ENCODE data around the gene SLC35F6. TPM values are rescaled to one million over a fixed set of nuclear protein-coding genes. Genes with fewer than 3 reads are reported as not detected.

The SLC35F6 gene
- total RNA-seq, 2 experiments from 2014 or later, result 10.4 to 15.0 TPM

DNA sequence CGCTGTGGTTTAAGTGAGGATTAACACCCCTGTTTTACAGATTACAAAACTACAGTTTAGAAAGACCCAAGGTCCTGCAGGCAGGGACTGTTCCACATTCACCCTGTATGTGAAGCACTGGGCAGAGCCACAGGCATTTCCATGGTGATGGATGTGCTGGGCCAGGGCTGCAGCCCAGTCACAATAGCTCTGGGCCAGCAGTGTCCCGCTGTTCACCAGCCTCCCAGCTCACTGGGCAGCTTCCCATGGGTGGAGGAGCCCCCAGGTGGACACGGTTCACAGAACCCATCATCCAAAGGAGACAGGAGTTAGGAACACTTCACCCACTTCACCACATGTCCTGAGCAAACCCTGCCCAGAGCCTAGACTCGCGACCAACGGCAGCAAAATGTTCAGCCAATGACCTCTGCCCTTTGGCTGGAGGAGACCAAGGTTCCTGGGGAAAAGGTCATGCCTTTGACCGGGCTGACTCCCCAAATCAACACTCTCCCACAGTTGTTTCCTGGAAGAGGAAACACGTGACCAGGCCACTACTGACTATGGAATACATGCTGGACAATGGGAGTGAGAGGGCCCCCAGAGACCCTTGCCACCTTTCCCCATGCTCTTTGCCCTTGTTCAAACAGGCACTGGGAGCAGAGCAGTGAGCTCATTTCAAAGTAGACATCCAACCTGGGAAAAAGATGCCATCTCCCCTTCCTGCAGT is 28.0 kb upstream of the SLC35F6 start:
- H3K27ac ChIP-seq (ENCODE audit: low read depth, low read length, poor library complexity, severe bottlenecking), result no peak overlapping the region
- no peaks in the 10 kb centered on the region for H3K9me2 ChIP-seq (ENCODE audit: insufficient read depth, low read length)
- no peaks in the 10 kb centered on the region for H4K20me1 ChIP-seq (ENCODE audit: insufficient read depth, low read length)
- H3K79me2 ChIP-seq (ENCODE audit: insufficient read depth, low read depth, low read length), result no peaks in the 10 kb centered on the region
- BruUV-seq (replicated peaks), result no TSS peak
- H3K4me2 ChIP-seq (ENCODE audit: low read length), result no peak overlapping the region
- POLR2A ChIA-PET, result interaction anchor here (0.7 kb wide), 1 partner anchor 278 kb away, joined by 4 read pairs; no protein-coding TSS in a partner anchor
- no peaks in the 10 kb centered on the region for H3K36me3 ChIP-seq (ENCODE audit: insufficient read depth, low read length)
- TF ChIP-seq CTCF (conservative IDR thresholded peaks at IDR 0.05; ENCODE audit: low read length), result no peak
- intact Hi-C loops (cut with micrococcal nuclease; ENCODE audit: unreplicated experiment), result no loop called here
- H3K4me3 ChIP-seq (ENCODE audit: low read depth, low read length, poor library complexity, severe bottlenecking), result no peak overlapping the region
- CTCF ChIA-PET (ENCODE audit: unreplicated experiment), result no interaction called here
- H3K9me3 ChIP-seq (ENCODE audit: low read length), result no peaks in the 10 kb centered on the region
- no peak for DNase-seq (ENCODE audit: low spot score)
- no peak overlapping the region for H2AFZ ChIP-seq (ENCODE audit: low read length)
- no peaks in the 10 kb centered on the region for H3K4me1 ChIP-seq (ENCODE audit: insufficient read depth, low read length, poor library complexity, severe bottlenecking)

DNA sequence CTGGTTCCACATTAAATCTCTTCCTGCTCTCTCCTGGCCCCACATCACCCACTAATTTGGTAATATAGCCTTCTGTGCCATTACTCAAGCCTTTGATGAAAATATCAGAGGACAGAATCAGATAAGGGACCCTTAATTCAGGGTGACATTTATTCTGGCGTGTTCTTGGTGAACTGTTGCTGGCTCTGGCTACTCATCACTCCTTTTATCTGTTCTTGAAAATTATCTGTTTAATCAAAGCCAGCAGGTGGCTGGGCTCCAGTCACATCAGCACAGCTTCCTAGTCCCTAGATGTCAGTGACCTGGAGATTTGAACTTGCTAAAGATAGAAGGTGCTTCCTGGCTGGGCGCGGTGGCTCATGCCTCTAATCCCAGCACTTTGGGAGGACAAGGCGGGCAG is 26.9 kb upstream of the SLC35F6 start:
- Histone ChIP-seq H2AFZ (ENCODE audit: low read length) (no peak overlapping the region), H3K27ac (ENCODE audit: low read depth, low read length, poor library complexity, severe bottlenecking) (no peak overlapping the region), H3K79me2 (ENCODE audit: insufficient read depth, low read depth, low read length) (no peaks in the 10 kb centered on the region), H3K4me1 (ENCODE audit: insufficient read depth, low read length, poor library complexity, severe bottlenecking) (no peaks in the 10 kb centered on the region), H3K9me3 (ENCODE audit: low read length) (no peaks in the 10 kb centered on the region), H3K36me3 (ENCODE audit: insufficient read depth, low read length) (no peaks in the 10 kb centered on the region), H3K4me3 (ENCODE audit: low read depth, low read length, poor library complexity, severe bottlenecking) (no peak overlapping the region), H3K4me2 (ENCODE audit: low read length) (no peak overlapping the region), H4K20me1 (ENCODE audit: insufficient read depth, low read length) (no peaks in the 10 kb centered on the region), H3K9me2 (ENCODE audit: insufficient read depth, low read length) (no peaks in the 10 kb centered on the region)
- no peak for TF ChIP-seq EZH2phosphoT487 (IDR thresholded peaks at IDR 0.05; ENCODE audit: borderline replicate concordance, low read depth, low read length)
- TF ChIP-seq CTCF (conservative IDR thresholded peaks at IDR 0.05; ENCODE audit: low read length), result no peak
- no TSS peak for BruUV-seq (replicated peaks)
- no peak for DNase-seq (ENCODE audit: low spot score)
- CTCF ChIA-PET (ENCODE audit: unreplicated experiment), result no interaction called here
- intact Hi-C loops (cut with micrococcal nuclease; ENCODE audit: unreplicated experiment), result no loop called here
- POLR2A ChIA-PET, result interaction anchor here (0.7 kb wide), 1 partner anchor 14 kb away, joined by 4 read pairs; no protein-coding TSS in a partner anchor

DNA sequence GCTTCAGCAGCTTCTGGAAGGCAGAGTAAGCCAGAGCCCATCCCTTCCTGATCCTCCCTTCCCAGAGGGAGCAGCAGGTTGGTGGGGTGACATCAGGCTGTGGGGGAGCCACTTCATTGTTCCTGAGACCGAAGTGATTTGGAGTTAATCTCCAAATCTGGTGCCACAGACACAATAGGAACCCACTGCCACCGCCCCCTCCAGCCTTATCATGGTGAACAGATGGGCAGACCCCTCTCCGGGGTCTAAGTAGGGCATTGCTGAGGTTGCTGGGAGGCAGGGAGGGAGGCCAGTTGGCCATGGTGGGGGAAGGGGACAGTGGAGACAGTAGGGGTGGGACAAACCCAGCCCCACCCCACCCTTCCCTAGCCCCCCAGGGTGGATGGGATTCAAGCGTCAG is 25.6 kb upstream of the SLC35F6 start:
- POLR2A ChIA-PET, result no interaction called here
- no TSS peak for BruUV-seq (replicated peaks)
- Histone ChIP-seq H3K27ac (ENCODE audit: low read depth, low read length, poor library complexity, severe bottlenecking) (no peak overlapping the region), H3K4me2 (ENCODE audit: low read length) (no peak overlapping the region), H3K79me2 (ENCODE audit: insufficient read depth, low read depth, low read length) (no peaks in the 10 kb centered on the region), H3K9me2 (ENCODE audit: insufficient read depth, low read length) (no peaks in the 10 kb centered on the region), H4K20me1 (ENCODE audit: insufficient read depth, low read length) (no peaks in the 10 kb centered on the region), H3K9me3 (ENCODE audit: low read length) (no peaks in the 10 kb centered on the region), H3K4me3 (ENCODE audit: low read depth, low read length, poor library complexity, severe bottlenecking) (no peak overlapping the region), H2AFZ (ENCODE audit: low read length) (no peak overlapping the region), H3K36me3 (ENCODE audit: insufficient read depth, low read length) (no peaks in the 10 kb centered on the region), H3K4me1 (ENCODE audit: insufficient read depth, low read length, poor library complexity, severe bottlenecking) (no peaks in the 10 kb centered on the region)
- intact Hi-C loops (cut with micrococcal nuclease; ENCODE audit: unreplicated experiment), result no loop called here
- CTCF ChIA-PET (ENCODE audit: unreplicated experiment), result no interaction called here
- TF ChIP-seq CTCF (conservative IDR thresholded peaks at IDR 0.05; ENCODE audit: low read length) (no peak), EZH2phosphoT487 (IDR thresholded peaks at IDR 0.05; ENCODE audit: borderline replicate concordance, low read depth, low read length) (no peak)
- no peak for DNase-seq (ENCODE audit: low spot score)
